ENCODE measurements around the gene ZNF354B.

DNA sequence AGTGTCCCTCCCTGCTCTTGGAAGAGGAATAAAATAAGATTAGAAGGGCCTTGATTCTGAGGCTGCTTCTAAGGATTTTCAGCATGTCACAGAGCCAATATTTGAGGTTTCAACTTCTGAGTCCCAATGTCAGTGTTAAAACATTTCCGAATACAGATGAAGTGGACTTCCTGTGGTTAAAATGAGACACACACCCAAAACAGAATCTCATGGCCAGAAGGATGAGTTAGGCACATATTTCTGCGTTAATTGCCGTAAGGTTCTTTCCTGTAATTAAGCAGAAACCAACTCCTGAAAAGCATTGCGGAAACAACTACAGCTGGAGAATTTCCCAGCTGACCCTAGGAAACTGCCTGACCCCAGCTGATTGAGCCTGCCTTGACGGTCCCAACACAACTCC lies 10.4 kb upstream of the ZNF354B start:
- TF ChIP-seq POLR2A (IDR thresholded peaks at IDR 0.05) = no peak
- TF ChIP-seq, protein P1, sequence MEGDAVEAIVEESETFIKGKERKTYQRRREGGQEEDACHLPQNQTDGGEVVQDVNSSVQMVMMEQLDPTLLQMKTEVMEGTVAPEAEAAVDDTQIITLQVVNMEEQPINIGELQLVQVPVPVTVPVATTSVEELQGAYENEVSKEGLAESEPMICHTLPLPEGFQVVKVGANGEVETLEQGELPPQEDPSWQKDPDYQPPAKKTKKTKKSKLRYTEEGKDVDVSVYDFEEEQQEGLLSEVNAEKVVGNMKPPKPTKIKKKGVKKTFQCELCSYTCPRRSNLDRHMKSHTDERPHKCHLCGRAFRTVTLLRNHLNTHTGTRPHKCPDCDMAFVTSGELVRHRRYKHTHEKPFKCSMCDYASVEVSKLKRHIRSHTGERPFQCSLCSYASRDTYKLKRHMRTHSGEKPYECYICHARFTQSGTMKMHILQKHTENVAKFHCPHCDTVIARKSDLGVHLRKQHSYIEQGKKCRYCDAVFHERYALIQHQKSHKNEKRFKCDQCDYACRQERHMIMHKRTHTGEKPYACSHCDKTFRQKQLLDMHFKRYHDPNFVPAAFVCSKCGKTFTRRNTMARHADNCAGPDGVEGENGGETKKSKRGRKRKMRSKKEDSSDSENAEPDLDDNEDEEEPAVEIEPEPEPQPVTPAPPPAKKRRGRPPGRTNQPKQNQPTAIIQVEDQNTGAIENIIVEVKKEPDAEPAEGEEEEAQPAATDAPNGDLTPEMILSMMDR (IDR thresholded peaks at IDR 0.05) = no peak

Measured in testis (tissue), 2 donors.